22Rv1 (cell line): Measurements from ENCODE around the gene PLEKHD1.

ENCODE experiments used
- H3K27ac ChIP-seq: fragments of 450-650 bp; 2 replicates; pipeline ENCODE4 v1.5.1; 2017
- ZFX ChIP-seq: fragments of 450-650 bp; IDR thresholded peaks from 2 replicates; pipeline ENCODE4 v1.6.1; 2017; ENCODE audit warnings: antibody characterized with exemption, borderline replicate concordance
- TF ChIP-seq, protein P1 (sequence below): fragments of 450-650 bp; IDR thresholded peaks from 2 replicates; pipeline ENCODE4 v1.5.1; 2017; ENCODE audit warnings: mild to moderate bottlenecking

PLEKHD1 gene

GRCh38 chr14:69573831-69574262, 89.3 kb downstream of the PLEKHD1 start:
- TF ChIP-seq ZFX, result no peak
- TF ChIP-seq, protein P1, sequence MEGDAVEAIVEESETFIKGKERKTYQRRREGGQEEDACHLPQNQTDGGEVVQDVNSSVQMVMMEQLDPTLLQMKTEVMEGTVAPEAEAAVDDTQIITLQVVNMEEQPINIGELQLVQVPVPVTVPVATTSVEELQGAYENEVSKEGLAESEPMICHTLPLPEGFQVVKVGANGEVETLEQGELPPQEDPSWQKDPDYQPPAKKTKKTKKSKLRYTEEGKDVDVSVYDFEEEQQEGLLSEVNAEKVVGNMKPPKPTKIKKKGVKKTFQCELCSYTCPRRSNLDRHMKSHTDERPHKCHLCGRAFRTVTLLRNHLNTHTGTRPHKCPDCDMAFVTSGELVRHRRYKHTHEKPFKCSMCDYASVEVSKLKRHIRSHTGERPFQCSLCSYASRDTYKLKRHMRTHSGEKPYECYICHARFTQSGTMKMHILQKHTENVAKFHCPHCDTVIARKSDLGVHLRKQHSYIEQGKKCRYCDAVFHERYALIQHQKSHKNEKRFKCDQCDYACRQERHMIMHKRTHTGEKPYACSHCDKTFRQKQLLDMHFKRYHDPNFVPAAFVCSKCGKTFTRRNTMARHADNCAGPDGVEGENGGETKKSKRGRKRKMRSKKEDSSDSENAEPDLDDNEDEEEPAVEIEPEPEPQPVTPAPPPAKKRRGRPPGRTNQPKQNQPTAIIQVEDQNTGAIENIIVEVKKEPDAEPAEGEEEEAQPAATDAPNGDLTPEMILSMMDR, result no peak
- no peak overlapping the region for H3K27ac ChIP-seq

- TF ChIP-seq, protein P1, result peak; percentile 97
- TF ChIP-seq ZFX, result no peak
- no peak within 1 kb of the TSS for H3K27ac ChIP-seq
Measured at GRCh38 chr14:69574263-69574953, 89.9 kb downstream of the PLEKHD1 start, which contains the start of gene CCDC177. CCDC177 (minus strand) TSS chr14:69574871; CDS start chr14:69573622, 1,249 bp downstream.

GRCh38 chr14:69574954-69575295, 90.4 kb downstream of the PLEKHD1 start:
- H3K27ac ChIP-seq, result no peak overlapping the region
- TF ChIP-seq, protein P1, result peak; percentile 33
- TF ChIP-seq ZFX, result no peak

DNA sequence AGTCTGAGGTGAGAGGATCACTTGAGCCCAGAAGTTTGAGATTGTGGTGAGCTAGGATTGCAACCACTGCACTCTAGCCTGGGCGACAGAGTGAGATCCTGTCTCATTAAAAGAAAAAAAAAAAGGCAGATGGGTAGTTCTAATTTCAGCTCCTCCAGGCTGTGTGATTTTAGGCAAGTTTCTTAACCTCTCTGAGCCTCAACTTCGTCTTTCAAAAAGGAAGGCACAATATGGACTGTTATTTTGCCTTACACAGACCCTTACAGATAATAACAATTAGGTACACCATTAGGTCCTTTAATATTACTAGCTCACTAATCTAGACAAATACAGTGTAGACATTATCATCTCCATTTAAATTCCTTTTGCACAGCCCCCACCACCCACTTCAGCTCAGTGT, 94.9 kb downstream of the PLEKHD1 start:
- TF ChIP-seq, protein P1, result no peak
- no peak for TF ChIP-seq ZFX
- no peak overlapping the region for H3K27ac ChIP-seq

GRCh38 chr14:69580009-69580577, 95.6 kb downstream of the PLEKHD1 start:
- no peak overlapping the region for H3K27ac ChIP-seq
- TF ChIP-seq, protein P1, result peak; percentile 25; the same call in 1 of the 2 replicates
- TF ChIP-seq ZFX, result no peak
